ENCODE results near the gene NFAM1. TPM values are rescaled to one million over a fixed set of nuclear protein-coding genes. Genes with fewer than 3 reads are reported as not detected.

NFAM1 gene
- total RNA-seq, 6 experiments from 2014 or later = 2.1 to 6.6 (median 2.4) TPM

GRCh38 chr22:42365111-42365865 lies 66.9 kb downstream of the NFAM1 start:
- intact Hi-C loops (cut with DNase I) = no loop called here
- H3K36me3 ChIP-seq = no peaks in the 10 kb centered on the region
- no peak for ATAC-seq
- 62% methylated on average over 5 of the region's 14 CpGs for WGBS (ENCODE audit: insufficient coverage, low coverage, low lambda C conversion rate, missing lambda C conversion rate)
- H3K27ac ChIP-seq = no peak overlapping the region
- H3K4me1 ChIP-seq = peaks cover 0 to 17% (median 5%) of the 10 kb centered on the region in 4 donors
- H3K9me3 ChIP-seq = no peaks in the 10 kb centered on the region
- no peak overlapping the region for H3K4me3 ChIP-seq
- DNase-seq = no peak
- TF ChIP-seq, protein P1, sequence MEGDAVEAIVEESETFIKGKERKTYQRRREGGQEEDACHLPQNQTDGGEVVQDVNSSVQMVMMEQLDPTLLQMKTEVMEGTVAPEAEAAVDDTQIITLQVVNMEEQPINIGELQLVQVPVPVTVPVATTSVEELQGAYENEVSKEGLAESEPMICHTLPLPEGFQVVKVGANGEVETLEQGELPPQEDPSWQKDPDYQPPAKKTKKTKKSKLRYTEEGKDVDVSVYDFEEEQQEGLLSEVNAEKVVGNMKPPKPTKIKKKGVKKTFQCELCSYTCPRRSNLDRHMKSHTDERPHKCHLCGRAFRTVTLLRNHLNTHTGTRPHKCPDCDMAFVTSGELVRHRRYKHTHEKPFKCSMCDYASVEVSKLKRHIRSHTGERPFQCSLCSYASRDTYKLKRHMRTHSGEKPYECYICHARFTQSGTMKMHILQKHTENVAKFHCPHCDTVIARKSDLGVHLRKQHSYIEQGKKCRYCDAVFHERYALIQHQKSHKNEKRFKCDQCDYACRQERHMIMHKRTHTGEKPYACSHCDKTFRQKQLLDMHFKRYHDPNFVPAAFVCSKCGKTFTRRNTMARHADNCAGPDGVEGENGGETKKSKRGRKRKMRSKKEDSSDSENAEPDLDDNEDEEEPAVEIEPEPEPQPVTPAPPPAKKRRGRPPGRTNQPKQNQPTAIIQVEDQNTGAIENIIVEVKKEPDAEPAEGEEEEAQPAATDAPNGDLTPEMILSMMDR (IDR thresholded peaks at IDR 0.05) = no peak
- no peak for TF ChIP-seq POLR2A (IDR thresholded peaks at IDR 0.05)
- no peaks in the 10 kb centered on the region for H3K27me3 ChIP-seq

- DNase-seq = no peak
- no peak for ATAC-seq
- Histone ChIP-seq H3K9me3 (no peaks in the 10 kb centered on the region), H3K4me1 (peaks cover 0 to 16% (median 5%) of the 10 kb centered on the region in 4 donors), H3K27ac (no peak overlapping the region), H3K27me3 (no peaks in the 10 kb centered on the region), H3K36me3 (no peaks in the 10 kb centered on the region), H3K4me3 (no peak overlapping the region)
- intact Hi-C loops (cut with DNase I) = no loop called here
- 49% methylated on average over 13 of the region's 13 CpGs for WGBS (ENCODE audit: insufficient coverage, low coverage, low lambda C conversion rate, missing lambda C conversion rate)
- TF ChIP-seq, protein P1 (IDR thresholded peaks at IDR 0.05) = no peak
- TF ChIP-seq POLR2A (IDR thresholded peaks at IDR 0.05) = no peak
Observed at GRCh38 chr22:42364604-42365110, 67.5 kb downstream of the NFAM1 start.

GRCh38 chr22:42363892-42364291 lies 68.3 kb downstream of the NFAM1 start:
- intact Hi-C loops (cut with DNase I) = no loop called here
- H3K27ac ChIP-seq = no peak overlapping the region
- H3K27me3 ChIP-seq = no peaks in the 10 kb centered on the region
- no peak for TF ChIP-seq POLR2A (IDR thresholded peaks at IDR 0.05)
- TF ChIP-seq, protein P1 (IDR thresholded peaks at IDR 0.05) = no peak
- no peaks in the 10 kb centered on the region for H3K9me3 ChIP-seq
- no peak for ATAC-seq
- H3K4me3 ChIP-seq = no peak overlapping the region
- peaks cover 0 to 13% (median 5%) of the 10 kb centered on the region in 4 donors for H3K4me1 ChIP-seq
- DNase-seq = no peak
- whole genome bisulfite sequencing (ENCODE audit: insufficient coverage, low coverage, low lambda C conversion rate, missing lambda C conversion rate) = 93% methylated on average over 4 of the region's 6 CpGs
- no peaks in the 10 kb centered on the region for H3K36me3 ChIP-seq

DNA sequence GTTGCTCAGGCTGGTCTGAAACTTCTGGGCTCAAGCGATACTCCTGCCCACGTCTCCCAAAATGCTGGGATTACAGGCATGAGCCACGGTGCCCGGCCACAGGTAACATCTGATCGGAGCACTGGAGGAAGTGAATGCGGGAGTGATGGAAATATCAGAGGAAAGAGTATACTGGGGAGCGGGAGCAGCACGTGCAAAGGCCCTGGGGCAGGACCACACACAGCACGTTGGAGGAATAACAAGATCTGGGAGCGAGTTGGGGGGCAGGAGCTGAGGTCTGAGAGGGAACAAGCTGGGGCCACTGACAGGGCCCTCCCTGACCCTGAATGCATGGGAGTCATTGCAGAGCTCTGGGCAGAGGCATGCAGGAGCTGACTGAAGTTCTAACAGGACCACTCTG lies 70.7 kb downstream of the NFAM1 start:
- no peaks in the 10 kb centered on the region for H3K36me3 ChIP-seq
- no peaks in the 10 kb centered on the region for H3K9me3 ChIP-seq
- TF ChIP-seq, protein P1 (IDR thresholded peaks at IDR 0.05) = no peak
- TF ChIP-seq POLR2A (IDR thresholded peaks at IDR 0.05) = no peak
- ATAC-seq = no peak
- intact Hi-C loops (cut with DNase I) = no loop called here
- H3K4me1 ChIP-seq = peaks cover 0 to 5% (median 0%) of the 10 kb centered on the region in 4 donors
- no peaks in the 10 kb centered on the region for H3K27me3 ChIP-seq
- no peak overlapping the region for H3K4me3 ChIP-seq
- WGBS (ENCODE audit: insufficient coverage, low coverage, low lambda C conversion rate, missing lambda C conversion rate) = 89% methylated on average over 9 of the region's 10 CpGs
- DNase-seq = no peak
- H3K27ac ChIP-seq = no peak overlapping the region

Measured in right lobe of liver (tissue), 6 donors.